ENCODE results near the gene HOXD3. TPM values are rescaled to one million over a fixed set of nuclear protein-coding genes. Genes with fewer than 3 reads are reported as not detected.

HOXD3 gene
- total and polyA plus RNA-seq, 9 of the 15 experiments (the other 6 are each of a cell fraction or from before 2014, with no cell fraction given): not detected

GRCh38 chr2:176202491-176202890 lies 45.4 kb downstream of the HOXD3 start (continued):
- TF ChIP-seq CEBPG (CRISPR knock-in tag; IDR thresholded peaks at IDR 0.05) (no peak), CEBPG (tag; conservative IDR thresholded peaks at IDR 0.05 in 1 of 2, IDR thresholded peaks at IDR 0.05 in 1 of 2) (no peak), SNRNP70 (optimal IDR thresholded peaks at IDR 0.05; ENCODE audit: low read depth, low read length) (no peak), RAD51 (IDR thresholded peaks at IDR 0.05; ENCODE audit: borderline replicate concordance, low read depth) (no peak)
- TF ChIP-seq, protein P1, sequence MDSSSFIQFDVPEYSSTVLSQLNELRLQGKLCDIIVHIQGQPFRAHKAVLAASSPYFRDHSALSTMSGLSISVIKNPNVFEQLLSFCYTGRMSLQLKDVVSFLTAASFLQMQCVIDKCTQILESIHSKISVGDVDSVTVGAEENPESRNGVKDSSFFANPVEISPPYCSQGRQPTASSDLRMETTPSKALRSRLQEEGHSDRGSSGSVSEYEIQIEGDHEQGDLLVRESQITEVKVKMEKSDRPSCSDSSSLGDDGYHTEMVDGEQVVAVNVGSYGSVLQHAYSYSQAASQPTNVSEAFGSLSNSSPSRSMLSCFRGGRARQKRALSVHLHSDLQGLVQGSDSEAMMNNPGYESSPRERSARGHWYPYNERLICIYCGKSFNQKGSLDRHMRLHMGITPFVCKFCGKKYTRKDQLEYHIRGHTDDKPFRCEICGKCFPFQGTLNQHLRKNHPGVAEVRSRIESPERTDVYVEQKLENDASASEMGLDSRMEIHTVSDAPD (CRISPR knock-in tag; IDR thresholded peaks at IDR 0.05): no peak

DNA sequence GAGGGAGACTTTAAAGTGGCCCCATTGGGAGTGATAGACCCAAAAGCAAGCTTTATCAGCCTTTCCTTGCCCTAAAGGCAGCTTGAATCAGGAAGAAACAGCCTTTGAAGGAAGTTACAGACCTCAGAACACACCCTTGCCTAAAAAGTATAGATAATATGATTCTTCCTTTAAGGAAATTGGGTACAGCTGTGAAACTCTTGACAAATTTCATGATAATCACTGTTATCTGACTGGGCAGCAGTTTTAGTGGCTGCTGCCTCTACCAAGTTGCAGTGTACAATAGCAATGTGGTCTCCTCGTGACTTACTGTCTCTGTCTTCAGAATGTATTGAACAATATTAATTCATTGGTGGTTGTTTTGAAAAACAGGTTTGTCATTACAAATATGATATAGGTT lies 48.0 kb downstream of the HOXD3 start:
- Histone ChIP-seq H3K36me3 (ENCODE audit: control insufficient read depth, insufficient read depth, low read length) (no peaks in the 10 kb centered on the region), H3K4me1 (replicated peaks in 1 of 2; ENCODE audit: control insufficient read depth in 2 of 2, insufficient read depth in 2 of 2, low read length in 2 of 2) (peaks cover 0 to 3% of the 10 kb centered on the region in 2 experiments; a peak in 1 of 5 replicates), H3K4me3 (no peak overlapping the region), H3K4me2 (ENCODE audit: insufficient read depth, low read length) (no peak overlapping the region), H3K79me2 (ENCODE audit: control insufficient read depth, insufficient read depth, low read length) (no peaks in the 10 kb centered on the region), H3K9ac (ENCODE audit: insufficient read depth in 1 of 2, low read depth in 2 of 2, low read length in 2 of 2) (no peak overlapping the region), H3K9me3 (replicated peaks; ENCODE audit: control insufficient read depth, insufficient read depth, low read depth, low read length) (no peaks in the 10 kb centered on the region), H2AFZ (ENCODE audit: low read depth, low read length) (no peak overlapping the region), H4K20me1 (replicated peaks; ENCODE audit: control insufficient read depth, insufficient read depth, low read length) (no peaks in the 10 kb centered on the region), H3K27ac (ENCODE audit: extremely low read depth, low read depth, low read length) (no peak overlapping the region), H3K27me3 (ENCODE audit: control insufficient read depth in 2 of 2, insufficient read depth in 2 of 2, low read length in 2 of 2) (peaks cover 4 to 24% of the 10 kb centered on the region in 2 experiments; a peak in 4 of 5 replicates), H3K9me1 (ENCODE audit: control insufficient read depth, insufficient read depth, low read length) (no peaks in the 10 kb centered on the region)
- no peak for ATAC-seq
- no peak for DNase-seq (ENCODE audit: extremely low read depth in 1 of 4, low spot score in 3 of 4)
- no peak for FAIRE-seq
- WGBS (ENCODE audit: insufficient coverage, low coverage, missing lambda C conversion rate): 0% methylated on average over 1 of the region's 1 CpG
- in situ Hi-C loops (cut with MboI): no loop called here
- BruUV-seq (replicated peaks): no TSS peak
- ChIA-PET POLR2A (interaction anchor here (0.7 kb wide), 1 partner anchor 8 kb away, joined by 4 read pairs; no protein-coding TSS in a partner anchor), CTCF (ENCODE audit: low intra/inter-chr PET ratio) (no interaction called here)
- intact Hi-C loops (cut with micrococcal nuclease): no loop called here
- no peak for TF ChIP-seq RBM34 (IDR thresholded peaks at IDR 0.05; ENCODE audit: borderline replicate concordance, insufficient read depth, low read length)
- TF ChIP-seq, protein P2, sequence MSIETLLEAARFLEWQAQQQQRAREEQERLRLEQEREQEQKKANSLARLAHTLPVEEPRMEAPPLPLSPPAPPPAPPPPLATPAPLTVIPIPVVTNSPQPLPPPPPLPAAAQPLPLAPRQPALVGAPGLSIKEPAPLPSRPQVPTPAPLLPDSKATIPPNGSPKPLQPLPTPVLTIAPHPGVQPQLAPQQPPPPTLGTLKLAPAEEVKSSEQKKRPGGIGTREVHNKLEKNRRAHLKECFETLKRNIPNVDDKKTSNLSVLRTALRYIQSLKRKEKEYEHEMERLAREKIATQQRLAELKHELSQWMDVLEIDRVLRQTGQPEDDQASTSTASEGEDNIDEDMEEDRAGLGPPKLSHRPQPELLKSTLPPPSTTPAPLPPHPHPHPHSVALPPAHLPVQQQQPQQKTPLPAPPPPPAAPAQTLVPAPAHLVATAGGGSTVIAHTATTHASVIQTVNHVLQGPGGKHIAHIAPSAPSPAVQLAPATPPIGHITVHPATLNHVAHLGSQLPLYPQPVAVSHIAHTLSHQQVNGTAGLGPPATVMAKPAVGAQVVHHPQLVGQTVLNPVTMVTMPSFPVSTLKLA (conservative IDR thresholded peaks at IDR 0.05): no peak
- no peak for TF ChIP-seq GATAD2B (IDR thresholded peaks at IDR 0.05; ENCODE audit: borderline replicate concordance)
- TF ChIP-seq, protein P3, sequence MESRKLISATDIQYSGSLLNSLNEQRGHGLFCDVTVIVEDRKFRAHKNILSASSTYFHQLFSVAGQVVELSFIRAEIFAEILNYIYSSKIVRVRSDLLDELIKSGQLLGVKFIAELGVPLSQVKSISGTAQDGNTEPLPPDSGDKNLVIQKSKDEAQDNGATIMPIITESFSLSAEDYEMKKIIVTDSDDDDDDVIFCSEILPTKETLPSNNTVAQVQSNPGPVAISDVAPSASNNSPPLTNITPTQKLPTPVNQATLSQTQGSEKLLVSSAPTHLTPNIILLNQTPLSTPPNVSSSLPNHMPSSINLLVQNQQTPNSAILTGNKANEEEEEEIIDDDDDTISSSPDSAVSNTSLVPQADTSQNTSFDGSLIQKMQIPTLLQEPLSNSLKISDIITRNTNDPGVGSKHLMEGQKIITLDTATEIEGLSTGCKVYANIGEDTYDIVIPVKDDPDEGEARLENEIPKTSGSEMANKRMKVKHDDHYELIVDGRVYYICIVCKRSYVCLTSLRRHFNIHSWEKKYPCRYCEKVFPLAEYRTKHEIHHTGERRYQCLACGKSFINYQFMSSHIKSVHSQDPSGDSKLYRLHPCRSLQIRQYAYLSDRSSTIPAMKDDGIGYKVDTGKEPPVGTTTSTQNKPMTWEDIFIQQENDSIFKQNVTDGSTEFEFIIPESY (CRISPR knock-in tag; IDR thresholded peaks at IDR 0.05): no peak
- TF ChIP-seq ZNF644 (tag; IDR thresholded peaks at IDR 0.05; ENCODE audit: low read depth): no peak
- no peak for TF ChIP-seq TRIM24 (IDR thresholded peaks at IDR 0.05)
- TF ChIP-seq, protein P4, sequence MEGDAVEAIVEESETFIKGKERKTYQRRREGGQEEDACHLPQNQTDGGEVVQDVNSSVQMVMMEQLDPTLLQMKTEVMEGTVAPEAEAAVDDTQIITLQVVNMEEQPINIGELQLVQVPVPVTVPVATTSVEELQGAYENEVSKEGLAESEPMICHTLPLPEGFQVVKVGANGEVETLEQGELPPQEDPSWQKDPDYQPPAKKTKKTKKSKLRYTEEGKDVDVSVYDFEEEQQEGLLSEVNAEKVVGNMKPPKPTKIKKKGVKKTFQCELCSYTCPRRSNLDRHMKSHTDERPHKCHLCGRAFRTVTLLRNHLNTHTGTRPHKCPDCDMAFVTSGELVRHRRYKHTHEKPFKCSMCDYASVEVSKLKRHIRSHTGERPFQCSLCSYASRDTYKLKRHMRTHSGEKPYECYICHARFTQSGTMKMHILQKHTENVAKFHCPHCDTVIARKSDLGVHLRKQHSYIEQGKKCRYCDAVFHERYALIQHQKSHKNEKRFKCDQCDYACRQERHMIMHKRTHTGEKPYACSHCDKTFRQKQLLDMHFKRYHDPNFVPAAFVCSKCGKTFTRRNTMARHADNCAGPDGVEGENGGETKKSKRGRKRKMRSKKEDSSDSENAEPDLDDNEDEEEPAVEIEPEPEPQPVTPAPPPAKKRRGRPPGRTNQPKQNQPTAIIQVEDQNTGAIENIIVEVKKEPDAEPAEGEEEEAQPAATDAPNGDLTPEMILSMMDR (IDR thresholded peaks at IDR 0.05 in 2 of 3, conservative IDR thresholded peaks at IDR 0.05 in 1 of 3; ENCODE audit: insufficient read depth in 2 of 3, low read depth in 1 of 3, low read length in 3 of 3): no peak
- TF ChIP-seq, protein P5, sequence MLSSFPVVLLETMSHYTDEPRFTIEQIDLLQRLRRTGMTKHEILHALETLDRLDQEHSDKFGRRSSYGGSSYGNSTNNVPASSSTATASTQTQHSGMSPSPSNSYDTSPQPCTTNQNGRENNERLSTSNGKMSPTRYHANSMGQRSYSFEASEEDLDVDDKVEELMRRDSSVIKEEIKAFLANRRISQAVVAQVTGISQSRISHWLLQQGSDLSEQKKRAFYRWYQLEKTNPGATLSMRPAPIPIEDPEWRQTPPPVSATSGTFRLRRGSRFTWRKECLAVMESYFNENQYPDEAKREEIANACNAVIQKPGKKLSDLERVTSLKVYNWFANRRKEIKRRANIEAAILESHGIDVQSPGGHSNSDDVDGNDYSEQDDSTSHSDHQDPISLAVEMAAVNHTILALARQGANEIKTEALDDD (IDR thresholded peaks at IDR 0.05): no peak

Data from K562 (cell line).